Left renal pelvis (tissue), 4 donors: ENCODE results near the gene LMOD3. TPM values are rescaled to one million over a fixed set of nuclear protein-coding genes. Genes with fewer than 3 reads are reported as not detected.

Experiments
- DNase-seq, 4 donors: peaks; one replicate each; pipeline ENCODE4 v3.0.0-alpha.2; 2013; ENCODE audit warnings: low read depth in 4 of 4, low spot score in 3 of 4
- polyA plus RNA-seq, 4 donors: library from polyadenylated mRNA; unstranded; fragments of 120-200 nt; gene quantifications; one replicate each; pipeline ENCODE4 v1.2.1, GENCODE V29; 2013; ENCODE audit not compliant: insufficient read length in 4 of 4

Gene LMOD3
- polyA plus RNA-seq, 4 donors = 0.06 to 0.09 (median 0.07) TPM; not detected in 1

DNA sequence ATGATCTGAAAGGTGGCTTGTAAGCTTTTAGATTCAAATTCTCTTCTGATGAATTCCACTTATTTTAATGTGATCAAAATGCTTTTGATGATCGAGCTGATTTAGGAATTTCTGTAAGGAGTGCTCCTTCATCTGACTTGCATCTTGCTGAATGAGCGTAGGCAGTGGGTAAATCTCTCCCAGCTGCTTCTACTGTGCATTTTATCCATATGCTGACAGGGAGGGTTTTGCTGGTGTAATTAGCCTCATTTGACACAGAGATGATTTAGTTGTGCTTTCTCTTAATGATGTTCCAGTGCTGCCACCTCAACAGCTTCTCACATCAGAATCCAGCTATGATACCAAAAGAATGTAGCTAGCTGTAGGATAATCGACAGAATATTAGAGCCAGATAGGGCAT is 3.8 kb upstream of the LMOD3 start:
- DNase-seq = no peak

DNA sequence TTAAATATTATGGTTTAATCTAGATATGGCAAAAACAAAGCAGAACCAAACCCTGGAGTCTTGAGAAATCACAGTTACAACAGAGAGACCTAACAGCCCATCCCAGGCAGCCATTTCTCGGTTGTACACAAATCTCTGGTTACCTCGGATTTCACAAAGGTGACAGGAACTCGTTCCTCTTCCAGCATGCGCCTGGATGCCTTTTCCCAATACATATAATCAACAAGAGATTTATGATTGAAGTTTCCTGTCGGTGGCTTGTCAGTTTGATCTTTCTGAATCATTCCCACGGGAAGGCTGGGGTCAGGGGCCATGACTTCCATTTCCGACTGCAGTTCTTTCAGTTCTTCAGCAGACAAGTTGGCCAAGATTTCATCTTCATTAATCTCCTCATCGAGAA is 445 bp downstream of the LMOD3 start:
- no peak for DNase-seq

DNA sequence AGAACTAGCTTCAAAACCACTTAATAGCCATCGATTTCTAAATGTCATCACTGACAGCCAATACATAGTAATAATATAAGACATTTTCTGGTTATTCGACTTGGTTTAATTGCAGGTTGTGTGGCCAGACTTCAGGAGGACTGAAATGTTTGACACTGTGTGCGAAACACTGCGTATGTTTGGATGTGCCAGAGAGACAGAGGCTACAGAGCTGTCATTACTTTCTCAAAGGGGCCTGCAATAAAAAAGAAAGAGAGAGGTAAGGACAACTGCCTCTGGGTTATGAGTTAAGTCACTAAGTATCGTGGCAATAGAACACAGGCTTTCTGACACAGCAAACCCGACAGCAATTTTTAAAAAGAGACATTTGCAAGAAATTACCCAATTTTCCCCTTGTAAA is 882 bp downstream of the LMOD3 start:
- no peak for DNase-seq

DNA sequence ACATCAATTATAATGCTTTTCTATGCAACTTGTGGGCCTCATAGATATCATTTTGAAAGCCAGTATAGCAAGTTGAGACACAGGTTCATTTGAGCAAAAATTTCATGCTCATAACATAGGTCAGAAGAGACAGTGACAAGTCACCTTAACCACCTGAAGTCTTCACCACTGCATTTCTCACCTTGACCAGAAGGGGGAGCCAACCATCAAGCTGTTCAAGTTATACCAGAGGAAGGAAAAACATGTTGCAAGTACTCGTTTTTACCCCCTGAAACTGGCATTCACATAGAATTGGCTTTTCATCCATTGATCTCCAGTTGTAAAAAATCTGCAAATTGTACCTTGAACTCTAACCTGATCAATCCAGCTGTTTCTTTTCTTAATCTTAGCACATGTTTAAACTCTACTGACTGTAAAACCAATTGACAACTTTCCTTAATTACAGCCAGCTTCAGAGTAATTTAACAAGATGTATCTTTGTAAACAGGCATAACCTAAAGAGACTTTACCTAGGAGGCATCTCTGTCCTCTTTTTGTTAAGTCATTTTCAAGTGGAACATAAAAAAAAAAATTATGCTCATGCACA is 1.4 kb downstream of the LMOD3 start:
- peak; percentile 37 to 54 (median 46) for DNase-seq

GRCh38 chr3:69119681-69120080 is 2.7 kb downstream of the LMOD3 start:
- DNase-seq = no peak

DNA sequence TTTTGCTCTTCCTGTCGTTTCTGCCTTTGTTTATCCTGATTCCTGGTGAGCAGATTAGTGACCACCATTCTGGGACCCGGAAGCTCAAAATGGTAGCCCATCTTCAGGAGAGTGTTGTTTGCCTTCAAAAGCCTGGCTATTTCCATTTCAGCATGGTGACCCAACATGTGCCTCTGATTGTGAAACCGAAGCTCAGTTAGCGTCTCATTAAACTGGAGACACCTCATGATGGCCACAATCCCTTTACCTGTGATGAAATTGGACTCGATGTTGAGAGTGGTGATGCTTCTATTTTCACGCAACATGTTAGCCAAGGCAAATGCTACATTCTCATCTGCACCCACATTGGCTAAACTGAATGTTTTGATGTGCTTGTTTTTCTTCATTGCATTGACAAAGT is 3.3 kb downstream of the LMOD3 start:
- DNase-seq = no peak

- no peak for DNase-seq
Measured at GRCh38 chr3:69118555-69118954, 3.8 kb downstream of the LMOD3 start.

GRCh38 chr3:69116897-69117296 is 5.5 kb downstream of the LMOD3 start:
- DNase-seq = no peak

DNA sequence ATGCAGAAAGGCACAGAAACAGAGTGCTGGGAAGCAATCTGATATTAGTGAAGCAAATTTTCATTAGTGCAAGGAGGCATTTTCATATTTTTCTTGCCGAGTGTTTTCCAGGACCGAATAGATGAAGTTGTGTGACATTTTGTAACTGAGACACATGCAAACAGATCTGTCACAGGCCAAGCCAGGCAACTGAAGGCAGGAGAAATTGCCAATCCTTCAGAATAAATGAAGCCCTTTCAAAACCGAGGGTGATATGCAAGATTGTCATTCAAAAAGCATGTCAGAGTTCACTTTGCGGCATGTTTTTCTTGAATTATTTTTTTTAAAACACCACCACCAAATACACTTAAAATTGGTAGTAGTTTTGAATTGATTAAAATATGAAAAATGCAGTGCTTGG is 6.2 kb downstream of the LMOD3 start:
- no peak for DNase-seq

DNA sequence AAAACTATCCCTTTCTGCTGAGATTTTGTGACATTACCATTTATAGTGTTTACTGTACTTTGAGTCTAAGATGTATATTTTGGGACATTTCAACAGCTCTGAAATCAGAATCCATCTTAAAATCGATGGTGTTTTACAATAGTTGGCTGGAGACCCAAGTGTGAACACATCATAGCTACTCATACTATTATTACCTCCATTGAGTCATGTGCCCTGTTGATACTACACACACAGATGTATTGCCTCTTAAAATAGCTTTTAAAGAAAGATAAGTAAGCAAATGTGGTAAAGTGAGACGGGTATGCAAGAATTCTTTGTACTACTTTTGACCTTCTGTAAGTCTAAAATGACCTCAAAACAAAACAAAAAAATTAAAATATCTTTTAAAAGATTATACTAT is 6.7 kb downstream of the LMOD3 start:
- no peak for DNase-seq

DNA sequence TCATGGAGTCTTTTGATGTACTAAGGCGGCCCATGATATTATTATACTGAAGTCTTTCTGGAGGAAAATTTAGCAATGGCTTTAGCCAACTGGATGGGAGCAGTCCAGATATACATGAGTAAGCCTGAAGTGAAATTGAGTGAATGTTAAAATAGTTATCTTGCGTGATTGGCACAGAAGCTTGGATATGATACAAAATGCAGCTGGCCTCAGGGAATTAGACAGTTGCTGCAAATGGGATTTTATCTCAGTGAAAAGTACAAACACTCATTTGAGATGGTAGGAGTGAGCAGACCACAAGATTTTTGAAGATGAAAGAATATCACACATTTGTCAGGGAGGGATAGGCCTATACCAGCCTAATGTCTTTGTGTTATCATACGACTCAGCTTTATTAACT is 8.9 kb downstream of the LMOD3 start:
- no peak for DNase-seq

- DNase-seq = no peak
Measured at GRCh38 chr3:69110941-69111546, 11.4 kb downstream of the LMOD3 start.

- no peak for DNase-seq
Measured at GRCh38 chr3:69108811-69109210, 13.6 kb downstream of the LMOD3 start.

GRCh38 chr3:69107841-69108240 is 14.6 kb downstream of the LMOD3 start:
- no peak for DNase-seq

- DNase-seq = no peak
Measured at GRCh38 chr3:69105320-69105719, 17.1 kb downstream of the LMOD3 start.

- DNase-seq = no peak
Measured at GRCh38 chr3:69104586-69104985, 17.8 kb downstream of the LMOD3 start.

GRCh38 chr3:69103123-69103522 is 19.3 kb downstream of the LMOD3 start:
- no peak for DNase-seq

- no peak for DNase-seq
Measured at GRCh38 chr3:69102384-69102783, 20.0 kb downstream of the LMOD3 start.

- no peak for DNase-seq
Measured at GRCh38 chr3:69099576-69099975, 22.8 kb downstream of the LMOD3 start.

DNA sequence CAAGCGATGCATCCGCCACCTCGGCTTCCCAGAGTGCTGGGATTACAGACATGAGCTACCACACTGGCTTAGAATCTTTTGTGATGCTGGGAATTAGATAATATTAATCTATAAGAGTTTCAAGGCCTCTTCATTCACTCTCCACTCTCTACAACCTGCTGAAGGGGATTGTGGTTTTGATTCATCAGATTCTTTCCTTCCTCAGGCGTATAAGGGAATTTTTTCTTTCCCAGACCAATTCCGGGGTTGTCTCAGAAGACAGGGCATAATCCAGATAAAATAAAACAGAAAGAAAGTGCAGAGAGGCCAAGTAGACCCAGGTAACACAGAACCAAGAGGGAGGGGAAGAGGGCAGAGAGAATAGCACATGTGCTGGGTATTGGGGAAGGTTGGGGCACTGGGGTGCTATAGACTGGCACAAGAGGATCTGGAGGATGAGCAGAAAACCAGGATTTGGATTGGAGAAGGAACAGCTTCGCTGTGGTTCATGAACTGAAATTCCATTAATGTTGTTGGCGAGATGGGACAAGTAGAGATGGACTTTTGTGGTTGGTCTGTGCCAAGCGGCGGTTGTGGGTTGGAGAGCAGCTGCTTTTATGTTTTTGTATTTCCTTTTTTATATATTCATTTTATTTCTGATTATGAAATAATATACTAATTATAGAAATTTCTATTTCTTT is 24.8 kb downstream of the LMOD3 start:
- no peak for DNase-seq

- no peak for DNase-seq
Measured at GRCh38 chr3:69096299-69096698, 26.1 kb downstream of the LMOD3 start.

GRCh38 chr3:69095636-69096035 is 26.8 kb downstream of the LMOD3 start:
- no peak for DNase-seq
